IPS DF 6.9 (cell line): ENCODE measurements around the gene SV2C.
"Not testable (repeated sequence)": the region's sequence is repeated elsewhere in the genome, so short reads cannot be mapped to it uniquely, and the experiment has no call there.

Experiments used
- DNase-seq: peaks from one replicate; pipeline ENCODE4 v3.0.0-alpha.2; 2013; ENCODE audit warnings: low read depth, low spot score
- H3K27ac ChIP-seq: one replicate; pipeline ENCODE4 v1.5.1; 2013; ENCODE audit warnings: low read length, control low read depth
- H3K27me3 ChIP-seq: 2 replicates; pipeline ENCODE4 v1.6.1; 2013; ENCODE audit warnings: mild to moderate bottlenecking, low read length; ENCODE audit not compliant: control insufficient read depth, insufficient read depth
- H3K36me3 ChIP-seq: 2 replicates; pipeline ENCODE4 v1.6.1; 2013; ENCODE audit warnings: low read length; ENCODE audit not compliant: control insufficient read depth, insufficient read depth
- H3K4me1 ChIP-seq: 2 replicates; pipeline ENCODE4 v1.6.1; 2013; ENCODE audit warnings: low read length; ENCODE audit not compliant: control insufficient read depth, insufficient read depth
- H3K4me3 ChIP-seq: 2 replicates; pipeline ENCODE4 v1.5.1; 2013; ENCODE audit warnings: mild to moderate bottlenecking, low read length
- H3K9me3 ChIP-seq: 2 replicates; pipeline ENCODE4 v1.6.1; 2013; ENCODE audit warnings: low read length, inconsistent platforms; ENCODE audit not compliant: control insufficient read depth, insufficient read depth
- WGBS: extraction: QIAGEN DNeasy Blood & Tissue Kit; methylation state at CpG from one replicate; pipeline ENCODE4 v1.1.7; 2013; ENCODE audit warnings: mixed read lengths, missing lambda C conversion rate; ENCODE audit not compliant: insufficient read length, insufficient coverage; 5-methylcytosine and 5-hydroxymethylcytosine counted together

Gene SV2C

DNA sequence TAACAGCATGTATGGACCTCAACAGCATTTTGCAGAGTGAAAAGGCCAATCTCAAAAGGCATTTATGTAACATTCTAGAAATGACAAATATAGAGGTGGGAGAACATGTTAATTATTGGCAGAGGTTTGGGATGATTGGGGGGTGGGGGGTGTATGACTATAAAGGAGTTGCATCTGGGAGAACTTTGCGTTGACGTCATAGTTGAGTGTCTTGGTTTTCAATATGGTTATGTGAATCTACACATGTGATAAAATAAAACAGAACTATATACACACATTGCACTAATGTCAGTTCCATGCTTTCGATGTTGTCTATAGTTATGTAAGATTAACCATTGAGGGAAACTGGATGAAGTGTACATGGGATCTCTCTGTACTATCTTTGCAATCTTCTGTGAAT, 139.1 kb downstream of the SV2C start:
- Histone ChIP-seq H3K27me3 (no peaks in the 10 kb centered on the region), H3K4me1 (no peaks in the 10 kb centered on the region), H3K9me3 (no peaks in the 10 kb centered on the region), H3K4me3 (no peak overlapping the region), H3K27ac (no peak overlapping the region), H3K36me3 (no peaks in the 10 kb centered on the region)
- DNase-seq: no peak
- no CpG with 5 or more reads among the region's 3 CpGs for WGBS

- Histone ChIP-seq H3K4me3 (no peak overlapping the region), H3K9me3 (no peaks in the 10 kb centered on the region), H3K36me3 (no peaks in the 10 kb centered on the region), H3K27ac (no peak overlapping the region), H3K4me1 (0 out of 2 replicates have a peak, but pooled peaks cover 2% of the 10 kb centered on the region), H3K27me3 (no peaks in the 10 kb centered on the region)
- no CpG with 5 or more reads among the region's 2 CpGs for WGBS
- DNase-seq: no peak
Observed at GRCh38 chr5:76223696-76224095, 140.5 kb downstream of the SV2C start.

DNA sequence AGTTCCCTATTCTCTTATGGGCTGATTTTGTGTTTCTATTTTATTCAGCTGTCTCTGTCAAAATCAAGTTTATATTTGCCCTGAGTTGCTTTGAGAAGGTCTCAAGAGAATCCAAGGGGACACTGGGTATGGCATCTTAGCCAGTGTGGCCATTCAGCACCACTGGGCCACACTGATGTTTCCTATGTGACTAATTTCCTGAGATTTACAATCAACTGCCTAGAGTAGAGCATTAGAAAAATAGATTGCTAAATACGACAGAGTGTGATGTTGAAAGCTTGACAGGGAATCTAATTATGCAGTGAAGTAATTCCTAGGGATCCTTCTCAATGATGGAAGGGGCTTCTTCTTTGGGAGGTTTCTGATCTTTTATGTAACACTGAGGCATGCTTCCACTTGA, 141.7 kb downstream of the SV2C start:
- WGBS: no CpG with 5 or more reads among the region's 1 CpG

DNA sequence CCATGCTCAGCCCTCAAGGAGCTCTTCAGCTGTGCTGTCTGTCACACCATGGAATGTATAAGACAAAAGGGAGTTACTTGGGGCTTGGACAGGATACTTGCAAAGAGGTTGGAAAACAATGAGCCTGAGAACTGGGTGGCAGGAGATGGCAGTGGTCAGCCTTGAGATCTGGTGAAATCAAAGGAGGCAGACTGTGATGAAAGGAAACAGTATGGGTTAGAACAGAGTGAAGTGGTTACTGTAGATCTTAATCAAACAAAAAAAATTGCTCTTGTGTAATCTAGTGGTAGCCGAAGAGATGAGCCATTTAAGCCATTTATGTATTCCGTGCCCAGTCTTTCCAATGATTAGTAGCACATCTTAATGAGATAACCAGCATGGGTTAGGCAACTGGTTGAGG, 142.2 kb downstream of the SV2C start:
- no peaks in the 10 kb centered on the region for H3K27me3 ChIP-seq
- no peak for DNase-seq
- H3K4me3 ChIP-seq: no peak overlapping the region
- no peaks in the 10 kb centered on the region for H3K36me3 ChIP-seq
- H3K27ac ChIP-seq: no peak overlapping the region
- H3K9me3 ChIP-seq: no peaks in the 10 kb centered on the region
- no CpG with 5 or more reads among the region's 2 CpGs for WGBS
- H3K4me1 ChIP-seq: 0 out of 2 replicates have a peak, but pooled peaks cover 2% of the 10 kb centered on the region

More for the DNA sequence above, 141.7 kb downstream of the SV2C start:
- no peak for DNase-seq
- no peak overlapping the region for H3K4me3 ChIP-seq
- no peaks in the 10 kb centered on the region for H3K27me3 ChIP-seq
- no peaks in the 10 kb centered on the region for H3K9me3 ChIP-seq
- no peak overlapping the region for H3K27ac ChIP-seq
- H3K4me1 ChIP-seq: 0 out of 2 replicates have a peak, but pooled peaks cover 2% of the 10 kb centered on the region
- no peaks in the 10 kb centered on the region for H3K36me3 ChIP-seq

DNA sequence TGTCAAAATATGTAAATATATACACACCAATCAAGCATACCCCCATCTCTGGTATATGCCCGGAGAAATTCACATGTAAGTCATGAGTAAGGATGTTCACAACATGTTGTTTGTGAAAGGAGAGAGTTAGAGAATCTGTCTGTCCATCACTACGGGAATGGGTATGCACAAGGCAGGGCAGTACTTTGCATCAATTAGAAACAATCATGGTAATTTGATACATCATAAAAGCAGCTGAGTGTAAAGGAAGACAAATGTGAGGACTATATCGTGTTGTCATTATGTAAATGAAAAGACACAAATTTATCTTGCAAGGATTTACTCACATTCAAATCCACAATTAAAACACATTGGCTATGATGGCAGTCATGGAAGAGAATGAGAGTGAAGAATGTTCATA, 146.7 kb downstream of the SV2C start:
- Histone ChIP-seq H3K9me3 (no peaks in the 10 kb centered on the region), H3K36me3 (no peaks in the 10 kb centered on the region), H3K27ac (no peak overlapping the region), H3K4me1 (0 out of 2 replicates have a peak, but pooled peaks cover 2% of the 10 kb centered on the region), H3K4me3 (no peak overlapping the region), H3K27me3 (no peaks in the 10 kb centered on the region)
- no CpG with 5 or more reads among the region's 3 CpGs for WGBS
- DNase-seq: no peak

DNA sequence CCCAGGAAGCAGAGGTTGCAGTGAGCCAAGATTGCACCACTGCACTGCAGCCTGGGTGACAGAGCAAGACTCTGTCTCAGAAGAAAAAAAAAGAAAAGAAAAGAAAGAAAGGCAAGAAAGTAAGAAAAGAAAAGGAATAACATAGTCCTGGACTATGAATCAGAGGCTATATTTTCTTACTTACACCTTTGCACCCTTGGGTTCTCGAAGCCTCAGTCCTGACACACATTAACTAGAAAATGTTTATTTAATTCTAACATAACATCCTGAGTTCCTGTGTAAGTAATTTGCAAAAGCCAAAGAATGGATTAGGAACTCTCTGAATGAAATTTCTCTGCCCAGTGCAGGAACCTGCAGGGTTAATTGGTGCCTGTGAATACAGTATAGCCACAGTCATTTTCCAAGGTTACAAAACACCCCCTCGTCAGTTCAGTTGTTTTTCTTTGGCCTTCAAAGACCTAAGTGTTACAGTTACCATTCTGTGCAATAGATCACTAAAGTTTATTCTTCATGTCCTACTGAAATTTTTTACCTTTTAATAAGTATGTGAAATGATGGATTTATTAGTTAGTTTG, 147.6 kb downstream of the SV2C start:
- no CpG with 5 or more reads among the region's 2 CpGs for WGBS
- no peaks in the 10 kb centered on the region for H3K36me3 ChIP-seq
- no peak for DNase-seq
- no peaks in the 10 kb centered on the region for H3K9me3 ChIP-seq
- 0 out of 2 replicates have a peak, but pooled peaks cover 2% of the 10 kb centered on the region for H3K4me1 ChIP-seq
- no peak overlapping the region for H3K27ac ChIP-seq
- no peaks in the 10 kb centered on the region for H3K27me3 ChIP-seq
- H3K4me3 ChIP-seq: no peak overlapping the region

GRCh38 chr5:76234665-76235064, 151.5 kb downstream of the SV2C start:
- WGBS: no CpG with 5 or more reads among the region's 4 CpGs
- H3K36me3 ChIP-seq: no peaks in the 10 kb centered on the region
- H3K4me3 ChIP-seq: no peak overlapping the region
- no peaks in the 10 kb centered on the region for H3K4me1 ChIP-seq
- no peaks in the 10 kb centered on the region for H3K27me3 ChIP-seq
- no peak overlapping the region for H3K27ac ChIP-seq
- no peak for DNase-seq
- H3K9me3 ChIP-seq: no peaks in the 10 kb centered on the region

DNA sequence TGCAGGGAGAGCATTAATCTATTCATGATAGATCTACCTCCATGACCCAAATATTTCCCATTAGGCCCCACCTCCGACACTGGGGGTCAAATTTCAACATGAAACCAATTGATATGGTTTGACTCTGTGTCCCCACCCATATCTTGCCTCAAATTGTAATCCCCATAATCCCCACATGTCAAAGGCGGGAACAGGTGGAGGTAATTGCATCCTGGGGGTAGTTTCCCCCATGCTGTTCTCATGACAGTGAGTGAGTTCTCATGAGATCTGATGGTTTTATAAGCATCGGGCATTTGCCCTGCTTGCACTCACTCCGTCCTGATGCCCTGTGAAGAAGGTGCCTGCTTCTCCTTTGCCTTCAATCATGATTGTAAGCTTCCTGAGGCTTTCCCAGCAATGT, 153.5 kb downstream of the SV2C start:
- Histone ChIP-seq H3K36me3 (no peaks in the 10 kb centered on the region), H3K9me3 (no peaks in the 10 kb centered on the region), H3K27ac (no peak overlapping the region), H3K4me3 (no peak overlapping the region), H3K27me3 (no peaks in the 10 kb centered on the region), H3K4me1 (no peaks in the 10 kb centered on the region)
- no peak for DNase-seq
- no CpG with 5 or more reads among the region's 4 CpGs for WGBS

- Histone ChIP-seq H3K36me3 (no peaks in the 10 kb centered on the region), H3K9me3 (no peaks in the 10 kb centered on the region), H3K4me1 (no peaks in the 10 kb centered on the region), H3K4me3 (no peak overlapping the region), H3K27me3 (no peaks in the 10 kb centered on the region), H3K27ac (no peak overlapping the region)
- no CpG with 5 or more reads among the region's 2 CpGs for WGBS
- DNase-seq: no peak
Observed at GRCh38 chr5:76240336-76240735, 157.2 kb downstream of the SV2C start.

DNA sequence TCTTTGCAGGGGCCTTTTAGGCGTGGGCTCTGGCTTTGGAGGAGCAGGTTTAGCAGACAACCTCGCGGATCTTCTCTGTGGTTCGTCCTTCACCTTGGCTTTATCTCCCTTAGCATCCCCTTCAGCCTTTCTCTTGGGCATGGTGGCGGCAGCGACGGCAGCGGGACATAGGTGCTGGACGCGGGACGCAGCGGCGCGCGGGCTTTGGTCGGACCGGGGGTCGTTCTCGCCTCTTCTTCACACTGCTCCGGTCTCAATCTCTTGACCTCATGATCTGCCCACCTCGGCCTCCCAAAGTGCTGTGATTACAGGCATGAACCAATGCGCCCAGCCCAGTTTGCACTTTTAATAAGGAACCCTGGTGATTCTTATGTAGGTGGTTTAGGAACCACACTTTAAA, 159.0 kb downstream of the SV2C start:
- H3K36me3 ChIP-seq, H3K4me1 ChIP-seq, H3K9me3 ChIP-seq, H3K27ac ChIP-seq, DNase-seq, H3K27me3 ChIP-seq, H3K4me3 ChIP-seq: not testable (repeated sequence)
- WGBS: no CpG with 5 or more reads among the region's 22 CpGs

DNA sequence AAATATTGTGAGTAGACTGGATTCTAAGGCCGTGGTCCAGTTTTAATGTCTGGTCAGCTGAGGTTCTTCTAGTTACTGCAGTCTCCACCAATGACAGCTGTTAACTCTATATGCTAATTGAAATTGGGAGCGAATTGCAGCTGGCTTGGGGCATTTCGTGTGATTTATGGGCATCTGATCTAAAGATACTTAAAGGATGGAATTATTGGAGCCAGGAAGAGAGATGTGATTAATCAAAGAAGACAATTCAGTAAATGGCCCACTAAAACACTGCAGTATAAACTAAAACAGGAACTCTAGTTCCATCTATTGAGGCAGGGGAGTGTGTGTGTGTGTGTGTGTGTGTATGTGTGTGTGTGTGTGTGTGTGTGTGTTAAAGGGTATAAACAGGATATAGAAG, 162.4 kb downstream of the SV2C start:
- Histone ChIP-seq H3K27ac (no peak overlapping the region), H3K4me3 (no peak overlapping the region), H3K9me3 (no peaks in the 10 kb centered on the region), H3K36me3 (no peaks in the 10 kb centered on the region), H3K27me3 (no peaks in the 10 kb centered on the region), H3K4me1 (no peaks in the 10 kb centered on the region)
- no peak for DNase-seq
- WGBS: no CpG with 5 or more reads among the region's 3 CpGs
